AG10803 (cell line): ENCODE results near the gene RAD51B.
A peak's percentile ranks its signal among the peaks of the same experiment; 100 is the strongest.

ENCODE experiments used
- DNase-seq: peaks from one replicate; pipeline ENCODE4 v3.0.0; 2010; ENCODE audit warnings: low read depth
- H3K4me3 ChIP-seq: 2 replicates; pipeline ENCODE4 v1.5.1; 2011; ENCODE audit warnings: mild to moderate bottlenecking, low read length, control low read depth
- TF ChIP-seq, protein P1 (sequence below): conservative IDR thresholded peaks from 2 replicates; pipeline ENCODE4 v1.5.1; 2011; ENCODE audit warnings: mild to moderate bottlenecking, low read length, control low read depth, inconsistent platforms

The RAD51B gene

GRCh38 chr14:68135028-68135427 lies 315.4 kb downstream of the RAD51B start:
- TF ChIP-seq, protein P1, sequence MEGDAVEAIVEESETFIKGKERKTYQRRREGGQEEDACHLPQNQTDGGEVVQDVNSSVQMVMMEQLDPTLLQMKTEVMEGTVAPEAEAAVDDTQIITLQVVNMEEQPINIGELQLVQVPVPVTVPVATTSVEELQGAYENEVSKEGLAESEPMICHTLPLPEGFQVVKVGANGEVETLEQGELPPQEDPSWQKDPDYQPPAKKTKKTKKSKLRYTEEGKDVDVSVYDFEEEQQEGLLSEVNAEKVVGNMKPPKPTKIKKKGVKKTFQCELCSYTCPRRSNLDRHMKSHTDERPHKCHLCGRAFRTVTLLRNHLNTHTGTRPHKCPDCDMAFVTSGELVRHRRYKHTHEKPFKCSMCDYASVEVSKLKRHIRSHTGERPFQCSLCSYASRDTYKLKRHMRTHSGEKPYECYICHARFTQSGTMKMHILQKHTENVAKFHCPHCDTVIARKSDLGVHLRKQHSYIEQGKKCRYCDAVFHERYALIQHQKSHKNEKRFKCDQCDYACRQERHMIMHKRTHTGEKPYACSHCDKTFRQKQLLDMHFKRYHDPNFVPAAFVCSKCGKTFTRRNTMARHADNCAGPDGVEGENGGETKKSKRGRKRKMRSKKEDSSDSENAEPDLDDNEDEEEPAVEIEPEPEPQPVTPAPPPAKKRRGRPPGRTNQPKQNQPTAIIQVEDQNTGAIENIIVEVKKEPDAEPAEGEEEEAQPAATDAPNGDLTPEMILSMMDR, result no peak
- no peak for DNase-seq
- H3K4me3 ChIP-seq, result no peak overlapping the region

DNA sequence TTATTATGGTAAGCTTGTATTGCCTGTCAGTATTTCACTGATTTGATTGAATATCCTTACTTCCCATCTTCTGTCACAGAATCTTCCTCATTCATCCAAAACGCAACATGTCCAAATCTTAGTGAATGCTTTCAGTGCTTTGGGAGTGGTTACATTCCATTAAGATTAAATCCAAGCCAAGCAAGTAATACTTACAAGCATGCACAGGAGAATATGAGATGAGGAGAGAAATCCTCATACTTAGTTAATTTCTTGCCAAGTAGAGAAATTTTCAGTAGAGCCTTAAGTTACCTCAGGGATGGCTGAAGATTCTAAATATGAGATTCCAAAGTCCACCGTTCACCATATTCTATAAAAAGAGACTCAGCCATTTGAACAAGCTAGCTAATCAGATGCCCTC lies 316.0 kb downstream of the RAD51B start:
- TF ChIP-seq, protein P1, result no peak
- H3K4me3 ChIP-seq, result no peak overlapping the region
- peak; percentile 81 for DNase-seq

GRCh38 chr14:68137704-68138619 lies 318.4 kb downstream of the RAD51B start:
- TF ChIP-seq, protein P1, result no peak
- DNase-seq, result peak; percentile 95
- H3K4me3 ChIP-seq, result no peak overlapping the region

DNA sequence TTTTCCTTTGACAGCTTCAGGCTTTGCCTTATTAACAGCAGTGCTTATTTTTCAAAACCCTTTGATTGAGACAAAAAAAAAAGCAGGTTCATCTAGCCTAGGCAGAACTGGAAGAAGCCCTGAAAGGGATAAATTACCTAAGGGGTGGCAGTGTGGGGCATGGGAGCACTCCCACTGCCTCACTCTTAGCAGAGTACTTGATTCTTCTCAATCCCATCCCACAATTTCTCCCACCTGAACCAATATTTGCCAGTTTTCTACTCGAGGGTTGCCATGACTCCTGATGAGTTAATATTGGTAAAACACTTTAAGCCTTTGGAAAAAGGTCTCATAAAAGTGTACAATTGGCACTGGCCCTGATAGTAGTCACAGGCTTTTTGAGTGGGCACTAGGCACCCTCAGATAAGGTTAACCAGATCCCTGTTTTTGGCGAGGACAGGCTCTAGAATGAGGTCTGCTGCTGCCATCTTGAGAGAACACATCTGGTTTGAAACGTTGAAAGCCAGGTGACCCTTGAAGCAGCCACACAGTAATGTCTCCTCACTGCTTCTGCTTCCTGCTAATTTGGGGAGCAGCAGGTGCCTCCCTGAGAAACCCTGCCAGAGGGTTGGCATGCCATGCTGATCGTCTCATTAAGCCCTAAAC lies 320.0 kb downstream of the RAD51B start:
- H3K4me3 ChIP-seq, result no peak overlapping the region
- DNase-seq, result no peak
- TF ChIP-seq, protein P1, result no peak

GRCh38 chr14:68140076-68140741 lies 320.6 kb downstream of the RAD51B start:
- DNase-seq, result peak; percentile 100
- TF ChIP-seq, protein P1, result no peak
- no peak overlapping the region for H3K4me3 ChIP-seq

DNA sequence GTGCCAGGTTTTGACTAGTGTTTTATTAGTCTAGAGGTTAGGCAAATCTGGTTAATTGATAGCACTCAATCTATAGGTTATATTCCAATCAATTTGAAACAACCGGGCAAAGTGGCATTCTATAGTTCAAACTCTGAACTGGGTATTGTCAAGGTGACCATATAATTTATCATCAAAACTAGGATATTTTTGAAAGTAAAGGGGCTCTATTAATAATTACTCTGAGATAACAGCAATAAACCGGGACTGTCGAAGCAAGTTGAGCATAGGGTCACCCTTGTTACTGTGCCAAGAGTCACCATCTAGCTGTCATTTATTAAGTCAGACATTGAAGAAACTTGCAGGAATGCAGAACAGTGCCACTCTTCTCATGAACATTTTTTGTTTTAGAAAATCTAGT lies 321.2 kb downstream of the RAD51B start:
- DNase-seq, result no peak
- TF ChIP-seq, protein P1, result no peak
- no peak overlapping the region for H3K4me3 ChIP-seq
